Measurements from ENCODE around the gene MISFA.

DNA sequence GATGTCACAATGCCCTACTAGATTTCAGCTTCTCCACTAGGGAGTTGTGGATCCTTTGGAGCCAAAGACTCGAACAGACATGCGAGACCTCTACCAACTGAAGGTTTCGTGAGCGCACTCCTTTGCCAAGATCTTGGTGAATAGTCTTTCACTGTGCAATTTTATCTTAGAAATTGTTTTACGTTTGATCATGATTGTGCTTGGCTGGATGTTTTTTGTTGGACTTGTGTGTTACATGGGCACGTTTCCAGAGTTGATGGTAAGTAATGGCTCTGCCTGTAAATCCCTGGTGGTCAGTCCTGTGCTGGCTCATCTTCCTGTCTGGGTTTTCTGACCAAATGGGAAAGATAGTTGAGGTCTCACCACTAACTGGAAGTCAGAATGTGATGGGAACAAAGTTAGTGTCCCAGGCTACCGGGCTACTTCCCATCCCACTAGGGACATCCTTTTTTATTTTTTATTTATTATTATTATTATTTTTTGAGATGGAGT is at the start of gene MISFA:
- TF ChIP-seq SP1 (IDR thresholded peaks at IDR 0.05) (no peak), FOXM1 (IDR thresholded peaks at IDR 0.05; ENCODE audit: borderline replicate concordance) (no peak), SUZ12 (IDR thresholded peaks at IDR 0.05) (no peak), ARNT (IDR thresholded peaks at IDR 0.05) (no peak), TARDBP (IDR thresholded peaks at IDR 0.05) (no peak), NFRKB (IDR thresholded peaks at IDR 0.05) (no peak), BHLHE40 (IDR thresholded peaks at IDR 0.05; ENCODE audit: borderline replicate concordance) (no peak), CTBP1 (IDR thresholded peaks at IDR 0.05; ENCODE audit: borderline replicate concordance) (no peak), FOXA1 (IDR thresholded peaks at IDR 0.05) (no peak)

Measured in HEK293T (cell line).